WERI-Rb-1 (cell line): ENCODE results near the gene CEP95.
"Not testable (repeated sequence)": the region's sequence is repeated elsewhere in the genome, so short reads cannot be mapped to it uniquely, and the experiment has no call there.

ENCODE experiments used
- DNase-seq: peaks from one replicate; pipeline ENCODE4 v3.0.0-alpha.2; 2020
- H3K27ac ChIP-seq: fragments of 250-450 bp; sonication (Bioruptor Pico); 2 replicates; pipeline ENCODE4 v1.5.1; 2020; ENCODE audit warnings: mild to moderate bottlenecking, moderate library complexity
- H3K27me3 ChIP-seq: fragments of 250-450 bp; sonication (Bioruptor Pico); 2 replicates; pipeline ENCODE4 v1.5.1; 2021; ENCODE audit warnings: mild to moderate bottlenecking, low read depth, moderate library complexity; ENCODE audit not compliant: insufficient read depth, severe bottlenecking
- H3K36me3 ChIP-seq: fragments of 250-450 bp; sonication (Bioruptor Pico); 2 replicates; pipeline ENCODE4 v1.5.1; 2020; ENCODE audit warnings: mild to moderate bottlenecking, moderate library complexity
- H3K4me3 ChIP-seq: 2 replicates; pipeline ENCODE4 v1.5.1; 2011; ENCODE audit warnings: low read depth, mild to moderate bottlenecking, control low read depth, low read length
- H3K9me3 ChIP-seq: fragments of 250-450 bp; sonication (Bioruptor Pico); 2 replicates; pipeline ENCODE4 v1.5.1; 2021; ENCODE audit warnings: mild to moderate bottlenecking, moderate library complexity; ENCODE audit not compliant: severe bottlenecking
- CTCF ChIP-seq: IDR thresholded peaks from 2 replicates; pipeline ENCODE4 v1.5.1; 2011; ENCODE audit warnings: low read depth, mild to moderate bottlenecking, control low read depth, inconsistent platforms, low read length

CEP95 gene

GRCh38 chr17:64506576-64507412, at the start of gene CEP95:
Gene CEP95, plus strand, starts transcription at chr17:64506977. Its CDS starts 121 bp downstream, at chr17:64507098.
- peak within 1 kb of the TSS; percentile 93 for H3K4me3 ChIP-seq
- no peaks in the 10 kb centered on the region for H3K27me3 ChIP-seq
- TF ChIP-seq CTCF, result no peak
- H3K9me3 ChIP-seq, result no peaks in the 10 kb centered on the region
- peak; percentile 99 for DNase-seq
- H3K36me3 ChIP-seq, result peaks cover 76% of the 10 kb centered on the region
- H3K27ac ChIP-seq, result peak within 1 kb of the TSS; percentile 99

DNA sequence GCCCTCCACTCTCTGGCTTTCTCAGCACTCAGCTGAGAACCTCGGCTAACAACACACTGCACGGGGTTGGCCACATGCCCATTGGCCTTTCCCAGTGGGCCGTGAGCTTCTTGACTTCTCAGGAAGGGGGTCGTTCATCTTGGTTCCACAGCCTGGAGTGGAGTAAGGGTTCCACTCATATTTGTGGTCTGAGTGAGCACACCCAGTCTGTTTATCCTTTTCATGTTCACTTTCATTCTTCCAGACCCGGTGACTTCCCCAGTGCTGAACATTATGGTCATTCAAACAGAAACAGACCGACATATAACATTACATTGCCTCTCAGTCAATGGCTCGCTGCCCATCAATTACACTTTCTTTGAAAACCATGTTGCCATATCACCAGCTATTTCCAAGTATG, 49.6 kb upstream of the CEP95 start:
- no peak for DNase-seq
- Histone ChIP-seq H3K27me3 (no peaks in the 10 kb centered on the region), H3K9me3 (no peaks in the 10 kb centered on the region), H3K36me3 (no peaks in the 10 kb centered on the region), H3K4me3 (no peak overlapping the region), H3K27ac (no peak overlapping the region)
- TF ChIP-seq CTCF, result no peak

- no peak for TF ChIP-seq CTCF
- Histone ChIP-seq H3K27ac (no peak overlapping the region), H3K27me3 (no peaks in the 10 kb centered on the region), H3K9me3 (no peaks in the 10 kb centered on the region), H3K4me3 (no peak overlapping the region), H3K36me3 (no peaks in the 10 kb centered on the region)
- DNase-seq, result no peak
Measured at GRCh38 chr17:64458756-64459155, 48.0 kb upstream of the CEP95 start.

DNA sequence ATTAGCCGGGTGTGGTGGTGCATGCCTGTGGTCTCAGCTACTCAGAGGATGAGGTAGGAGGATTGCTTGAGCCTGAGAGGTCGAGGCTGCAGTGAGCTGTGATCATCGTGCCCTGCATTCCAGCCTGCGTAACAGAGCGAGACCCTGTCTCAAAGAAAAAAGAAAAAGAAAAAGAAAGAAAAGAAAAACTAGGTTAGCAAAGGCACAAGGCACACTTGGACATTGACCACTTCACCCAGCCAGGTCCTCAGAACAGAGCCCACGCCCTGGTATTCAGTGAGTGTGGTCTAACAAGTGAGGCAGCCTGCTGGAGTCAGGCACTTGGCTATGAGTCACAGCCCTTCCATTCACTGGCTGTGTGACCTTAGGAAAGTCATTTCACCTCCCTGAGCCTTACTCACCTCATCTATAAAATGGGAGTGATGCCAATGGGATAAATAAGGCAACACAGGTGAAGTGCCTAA, 47.5 kb upstream of the CEP95 start:
- no peak for DNase-seq
- no peak overlapping the region for H3K4me3 ChIP-seq
- no peaks in the 10 kb centered on the region for H3K9me3 ChIP-seq
- no peaks in the 10 kb centered on the region for H3K36me3 ChIP-seq
- no peak for TF ChIP-seq CTCF
- H3K27ac ChIP-seq, result no peak overlapping the region
- no peaks in the 10 kb centered on the region for H3K27me3 ChIP-seq

DNA sequence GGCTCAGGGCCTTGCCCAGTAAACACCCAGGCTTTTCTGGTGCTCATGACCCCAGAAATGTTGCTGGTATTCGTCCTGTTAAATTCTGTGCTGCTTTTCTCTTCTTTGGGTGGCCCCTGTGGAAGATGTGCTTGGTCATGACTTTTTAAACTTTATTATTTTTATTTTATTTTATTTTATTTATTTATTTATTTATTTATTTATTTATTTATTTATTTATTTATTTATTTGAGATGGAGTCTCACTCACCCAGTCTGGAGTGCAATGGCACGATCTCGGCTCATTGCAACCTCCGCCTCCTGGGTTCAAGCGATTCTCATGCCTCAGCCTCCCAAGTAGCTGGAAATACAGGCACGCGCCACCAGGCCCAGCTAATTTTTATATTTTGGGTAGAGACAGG, 47.0 kb upstream of the CEP95 start:
- H3K9me3 ChIP-seq, H3K27me3 ChIP-seq, DNase-seq, H3K27ac ChIP-seq, H3K4me3 ChIP-seq, H3K36me3 ChIP-seq: not testable (repeated sequence)

GRCh38 chr17:64460955-64461354, 45.8 kb upstream of the CEP95 start:
- DNase-seq, result no peak
- Histone ChIP-seq H3K27ac (no peak overlapping the region), H3K4me3 (no peak overlapping the region), H3K36me3 (no peaks in the 10 kb centered on the region), H3K9me3 (no peaks in the 10 kb centered on the region), H3K27me3 (no peaks in the 10 kb centered on the region)
- TF ChIP-seq CTCF, result no peak
